ENCODE results near the gene EHD1. TPM values are rescaled to one million over a fixed set of nuclear protein-coding genes. Genes with fewer than 3 reads are reported as not detected.
"Not testable (repeated sequence)": the region's sequence is repeated elsewhere in the genome, so short reads cannot be mapped to it uniquely, and the experiment has no call there.

EHD1 gene
- total and polyA plus RNA-seq, 2 of the 8 experiments (the other 6 are each of a cell fraction or from before 2014, with no cell fraction given), result 31.5 to 42.9 TPM

DNA sequence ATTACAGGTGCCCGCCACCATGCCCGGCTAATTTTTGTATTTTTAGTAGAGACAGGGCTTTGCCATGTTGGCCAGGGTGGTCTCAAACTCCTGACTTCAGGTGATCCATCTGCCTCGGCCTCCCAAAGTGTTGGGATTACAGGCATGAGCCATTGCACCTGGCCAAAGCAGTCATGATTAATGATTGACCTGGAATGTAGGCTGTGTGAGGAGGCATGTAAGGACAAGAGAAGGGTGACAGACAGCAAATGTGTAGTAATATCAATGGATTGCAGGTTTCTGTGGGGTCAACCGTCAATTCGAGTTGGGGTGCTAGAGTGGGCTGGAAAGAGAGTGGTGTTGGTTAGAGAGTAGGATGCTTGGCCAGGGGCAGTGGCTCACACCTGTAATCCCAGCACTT lies 63.0 kb downstream of the EHD1 start:
- not testable (repeated sequence) for H4K8ac ChIP-seq (ENCODE audit: extremely low read depth, insufficient read depth, low read length); H2BK12ac ChIP-seq (ENCODE audit: low read depth, low read length); H3K14ac ChIP-seq (ENCODE audit: insufficient read length); H3K4ac ChIP-seq (replicated peaks; ENCODE audit: insufficient read length, low read depth, low read length); H3K4me3 ChIP-seq (ENCODE audit: extremely low read depth in 1 of 4, insufficient read depth in 2 of 4, low read depth in 3 of 4, low read length in 4 of 4); H4K5ac ChIP-seq (ENCODE audit: insufficient read length, low read depth, low read length); DNase-seq (ENCODE audit: low read depth in 1 of 2, low spot score in 2 of 2); H2BK120ac ChIP-seq (replicated peaks; ENCODE audit: low read depth, low read length); H3K9me3 ChIP-seq (ENCODE audit: insufficient read depth in 2 of 2, low read depth in 1 of 2, low read length in 1 of 2); H4K20me1 ChIP-seq (replicated peaks in 1 of 2; ENCODE audit: control insufficient read depth in 1 of 2, insufficient read depth in 2 of 2, low read length in 2 of 2); H2AFZ ChIP-seq (ENCODE audit: low read length); H2BK15ac ChIP-seq (ENCODE audit: low read length); H2BK5ac ChIP-seq (ENCODE audit: low read depth, low read length); FAIRE-seq; H3K27ac ChIP-seq (ENCODE audit: low read depth, low read length); H4K91ac ChIP-seq (replicated peaks; ENCODE audit: insufficient read length, low read length); H3K4me2 ChIP-seq (ENCODE audit: insufficient read depth in 1 of 2, low read depth in 2 of 2, low read length in 2 of 2); H2BK20ac ChIP-seq (ENCODE audit: low read length); H2AK5ac ChIP-seq (ENCODE audit: low read depth, low read length); H3K18ac ChIP-seq (ENCODE audit: extremely low read depth, low read length); H3K79me1 ChIP-seq (ENCODE audit: low read depth, low read length); H3K79me2 ChIP-seq (ENCODE audit: control insufficient read depth in 1 of 2, insufficient read depth in 2 of 2, low read length in 2 of 2); H3K9ac ChIP-seq (replicated peaks in 1 of 4; ENCODE audit: extremely low read depth in 1 of 4, low read depth in 3 of 4, low read length in 3 of 4); H3K4me1 ChIP-seq (replicated peaks in 1 of 4; ENCODE audit: control insufficient read depth in 3 of 4, insufficient read depth in 4 of 4, low read length in 3 of 4); H3K27me3 ChIP-seq (replicated peaks in 1 of 4; ENCODE audit: control insufficient read depth in 3 of 4, extremely low read depth in 1 of 4, insufficient read depth in 3 of 4, low read length in 3 of 4); H3K36me3 ChIP-seq (ENCODE audit: control insufficient read depth in 2 of 4, insufficient read depth in 4 of 4, low read length in 3 of 4); H3K23me2 ChIP-seq (ENCODE audit: low read depth, low read length); H3K56ac ChIP-seq (replicated peaks; ENCODE audit: insufficient read length, low read depth, low read length); H3K23ac ChIP-seq (ENCODE audit: insufficient read length)
- ChIA-PET POLR2A (ENCODE audit: partially characterized antibody) (interaction anchor here (1.1 to 1.3 kb wide), 2 partner anchors 11 to 18 kb away, joined by 5 to 6 read pairs; no protein-coding TSS in a partner anchor), CTCF (ENCODE audit: partially characterized antibody) (interaction anchor here (0.6 to 0.9 kb wide), 3 partner anchors 11 to 43 kb away, joined by 3 to 4 read pairs (median 3); no protein-coding TSS in a partner anchor)
- 91% methylated on average over 5 of the region's 5 CpGs; no CpG with 5 or more reads in 1 of the 2 experiments for WGBS, 2 experiments (ENCODE audit: extremely low coverage in 1 of 2, insufficient coverage in 1 of 2, insufficient read length in 1 of 2, insufficient replicate concordance in 2 of 2, low coverage in 1 of 2, low lambda C conversion rate in 2 of 2, missing lambda C conversion rate in 1 of 2)
